ENCODE measurements around the gene CIPC.
A peak's percentile ranks its signal among the peaks of the same experiment; 100 is the strongest.

The CIPC gene

GRCh38 chr14:77097700-77098528, at the start of gene CIPC:
Gene CIPC, plus strand, starts transcription at chr14:77098258. Its CDS starts 7,451 bp downstream, at chr14:77105709.
- peak; percentile 96 for DNase-seq

- DNase-seq: no peak
Observed at GRCh38 chr14:77051116-77051515, 46.9 kb upstream of the CIPC start.

GRCh38 chr14:77052281-77053044, 45.6 kb upstream of the CIPC start:
- DNase-seq: no peak

- DNase-seq: peak; percentile 76
Observed at GRCh38 chr14:77053046-77053841, 44.8 kb upstream of the CIPC start.

- no peak for DNase-seq
Observed at GRCh38 chr14:77055306-77055705, 42.8 kb upstream of the CIPC start.

GRCh38 chr14:77055981-77056380, 42.1 kb upstream of the CIPC start:
- DNase-seq: no peak

GRCh38 chr14:77058117-77058516, 39.9 kb upstream of the CIPC start:
- no peak for DNase-seq

- no peak for DNase-seq
Observed at GRCh38 chr14:77058785-77059184, 39.3 kb upstream of the CIPC start.

- DNase-seq: peak; percentile 67
Observed at GRCh38 chr14:77059276-77059915, 38.7 kb upstream of the CIPC start.

- no peak for DNase-seq
Observed at GRCh38 chr14:77061630-77062257, 36.3 kb upstream of the CIPC start.

GRCh38 chr14:77062261-77062660, 35.8 kb upstream of the CIPC start:
- DNase-seq: no peak

GRCh38 chr14:77063571-77064171, 34.4 kb upstream of the CIPC start:
- DNase-seq: no peak

- no peak for DNase-seq
Observed at GRCh38 chr14:77064521-77065178, 33.4 kb upstream of the CIPC start.

GRCh38 chr14:77065851-77066577, 32.0 kb upstream of the CIPC start:
- DNase-seq: no peak

GRCh38 chr14:77066578-77067172, 31.4 kb upstream of the CIPC start:
- no peak for DNase-seq

- DNase-seq: peak; percentile 74
Observed at GRCh38 chr14:77067632-77068516, 30.2 kb upstream of the CIPC start.

- no peak for DNase-seq
Observed at GRCh38 chr14:77068517-77069200, 29.4 kb upstream of the CIPC start.

- DNase-seq: no peak
Observed at GRCh38 chr14:77069551-77069950, 28.5 kb upstream of the CIPC start.

All from SHP77 treated with DMSO at 0.1 percent for 48 hours (cell line).